ENCODE results near the gene MPZL3.

The MPZL3 gene

GRCh38 chr11:118251858-118252652 lies at the start of gene MPZL3:
TSS of gene MPZL3 (minus strand) at chr11:118252365. CDS start at chr11:118252294, 71 bp downstream.
- DNase-seq (ENCODE audit: low spot score), result peak; percentile 70

DNA sequence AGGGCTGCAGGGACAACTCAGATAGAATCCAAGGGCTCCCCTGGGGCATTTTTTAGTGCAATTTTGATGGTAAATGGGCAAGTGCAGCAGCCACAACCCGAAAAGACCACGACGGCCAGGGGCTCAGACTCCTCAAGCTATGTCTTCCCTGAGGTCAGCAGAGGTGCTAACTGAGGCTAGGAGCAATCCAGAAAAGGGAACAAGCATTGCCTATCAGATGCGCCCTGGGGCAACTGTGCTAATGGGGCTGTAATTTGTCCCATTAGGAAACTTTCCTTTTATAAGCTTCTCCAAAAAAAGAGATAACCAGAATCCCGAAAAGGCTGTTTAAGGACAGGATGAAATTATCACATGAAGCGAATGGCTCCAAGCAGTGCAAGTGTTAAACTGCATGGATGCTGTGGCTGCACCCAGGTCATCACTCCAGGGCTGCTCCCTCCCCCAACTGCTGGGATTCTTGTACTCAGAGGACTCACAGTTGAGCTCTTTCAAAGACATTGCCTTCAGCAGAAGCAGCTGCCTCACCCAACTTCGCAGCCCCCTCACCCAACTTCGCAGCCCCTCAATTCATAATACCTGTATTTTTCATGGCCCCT lies 49.5 kb upstream of the MPZL3 start:
- DNase-seq (ENCODE audit: low spot score), result no peak

- peak; percentile 35 for DNase-seq (ENCODE audit: low spot score)
Observed at GRCh38 chr11:118295815-118296454, 43.8 kb upstream of the MPZL3 start.

GRCh38 chr11:118295199-118295598 lies 43.0 kb upstream of the MPZL3 start:
- no peak for DNase-seq (ENCODE audit: low spot score)

- DNase-seq (ENCODE audit: low spot score), result no peak
Observed at GRCh38 chr11:118294053-118294452, 41.9 kb upstream of the MPZL3 start.

DNA sequence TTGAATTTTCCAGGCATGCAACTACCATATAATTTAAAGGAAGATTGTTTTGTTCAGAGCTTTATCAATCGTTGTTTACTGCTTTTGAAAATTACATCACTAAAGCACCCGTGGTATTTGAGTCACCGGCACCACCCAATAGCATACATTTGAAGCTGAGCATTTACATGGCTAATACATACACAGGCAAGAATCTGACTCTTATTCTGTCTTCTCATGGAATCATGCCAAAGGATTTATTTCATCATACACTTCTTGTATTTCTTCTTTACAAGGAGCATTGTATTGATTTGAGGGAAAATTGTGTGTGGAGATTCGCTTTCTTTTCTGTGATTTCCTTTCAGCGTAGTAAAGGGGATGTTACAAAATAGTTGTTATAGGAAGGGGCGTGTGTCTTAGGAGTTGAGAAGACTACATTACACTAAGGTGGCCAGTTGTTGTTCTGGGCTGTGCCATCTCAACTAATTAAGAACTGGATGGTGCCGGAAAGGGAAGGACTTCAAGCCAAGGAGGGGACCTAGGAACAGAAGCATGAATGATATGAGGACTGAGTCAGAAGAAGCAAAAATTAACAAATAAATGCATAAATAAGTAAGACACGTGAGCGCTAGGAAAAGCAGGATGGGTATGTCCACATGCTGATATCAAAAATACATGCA lies 39.4 kb upstream of the MPZL3 start:
- no peak for DNase-seq (ENCODE audit: low spot score)

- DNase-seq (ENCODE audit: low spot score), result peak; percentile 50
Observed at GRCh38 chr11:118290923-118291322, 38.8 kb upstream of the MPZL3 start.

GRCh38 chr11:118289401-118289800 lies 37.2 kb upstream of the MPZL3 start:
- DNase-seq (ENCODE audit: low spot score), result no peak

- no peak for DNase-seq (ENCODE audit: low spot score)
Observed at GRCh38 chr11:118287006-118287405, 34.8 kb upstream of the MPZL3 start.

- no peak for DNase-seq (ENCODE audit: low spot score)
Observed at GRCh38 chr11:118286545-118286944, 34.4 kb upstream of the MPZL3 start.

DNA sequence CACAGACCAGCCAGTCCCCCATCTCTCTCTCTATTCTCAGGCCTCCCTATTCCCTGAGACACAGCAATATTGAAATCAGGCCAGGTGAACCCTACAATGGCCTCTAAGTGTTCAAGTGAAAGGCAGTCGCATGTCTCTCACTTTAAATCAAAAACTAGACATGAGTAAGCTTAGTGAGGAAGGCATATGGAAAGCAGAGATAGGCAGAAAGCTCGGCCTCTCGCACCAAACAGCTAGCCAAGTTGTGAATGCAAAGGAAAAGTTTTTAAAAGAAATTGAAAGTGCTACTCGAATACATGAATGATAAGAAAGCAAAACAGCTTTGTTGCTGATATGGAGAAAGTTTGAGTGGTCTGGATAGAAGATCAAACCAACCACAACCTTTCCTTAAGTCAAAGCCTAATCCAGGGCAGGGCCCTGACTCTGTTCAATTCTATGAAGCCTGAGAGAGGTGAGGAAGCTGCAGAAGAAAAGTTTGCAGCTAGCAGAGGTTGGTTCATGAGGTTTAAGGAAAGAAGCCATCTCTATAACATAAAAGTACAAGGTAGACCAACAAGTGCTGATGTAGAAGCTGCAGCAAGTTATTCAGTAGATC lies 31.7 kb upstream of the MPZL3 start:
- no peak for DNase-seq (ENCODE audit: low spot score)

- no peak for DNase-seq (ENCODE audit: low spot score)
Observed at GRCh38 chr11:118283037-118283636, 31.0 kb upstream of the MPZL3 start.

DNA sequence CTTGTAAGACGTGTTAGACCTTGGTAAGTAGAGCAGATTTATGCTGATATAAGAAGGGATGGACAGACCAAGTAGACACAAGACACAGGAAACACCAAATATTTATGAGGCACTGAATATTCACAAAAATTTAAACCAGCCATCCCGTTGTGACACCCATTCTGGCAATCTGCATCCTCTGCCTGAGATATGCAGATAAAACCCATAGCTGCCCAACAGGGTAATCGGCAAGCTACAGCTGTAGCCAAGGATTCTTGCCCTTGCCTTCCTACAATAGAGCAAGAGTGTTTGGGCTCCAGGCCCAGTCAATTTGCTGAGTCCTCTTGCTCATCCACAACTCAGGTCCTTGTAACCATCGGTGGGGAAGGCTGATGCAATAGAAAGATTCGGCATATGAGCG lies 30.4 kb upstream of the MPZL3 start:
- no peak for DNase-seq (ENCODE audit: low spot score)

GRCh38 chr11:118281284-118281683 lies 29.1 kb upstream of the MPZL3 start:
- DNase-seq (ENCODE audit: low spot score), result no peak

DNA sequence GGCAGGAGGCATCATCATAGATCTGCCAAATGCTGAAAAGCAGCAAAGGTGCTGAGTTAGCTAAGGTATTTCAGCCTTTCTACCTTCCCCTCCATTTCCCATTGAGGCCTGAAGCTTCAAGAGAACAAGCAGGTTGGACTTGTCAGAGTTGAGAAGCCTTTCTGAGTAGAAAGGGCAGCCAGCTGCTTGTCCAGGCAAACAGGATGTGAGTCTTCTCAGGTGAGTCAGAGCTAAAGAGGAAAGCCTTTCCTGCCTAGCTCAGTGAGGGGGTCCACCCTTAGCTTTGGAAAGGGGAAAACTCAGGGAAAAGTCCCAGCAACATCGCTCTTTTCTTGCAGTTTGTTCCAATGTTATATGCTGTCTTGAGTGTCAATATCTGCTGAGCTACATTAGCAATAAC lies 25.1 kb upstream of the MPZL3 start:
- DNase-seq (ENCODE audit: low spot score), result no peak

DNA sequence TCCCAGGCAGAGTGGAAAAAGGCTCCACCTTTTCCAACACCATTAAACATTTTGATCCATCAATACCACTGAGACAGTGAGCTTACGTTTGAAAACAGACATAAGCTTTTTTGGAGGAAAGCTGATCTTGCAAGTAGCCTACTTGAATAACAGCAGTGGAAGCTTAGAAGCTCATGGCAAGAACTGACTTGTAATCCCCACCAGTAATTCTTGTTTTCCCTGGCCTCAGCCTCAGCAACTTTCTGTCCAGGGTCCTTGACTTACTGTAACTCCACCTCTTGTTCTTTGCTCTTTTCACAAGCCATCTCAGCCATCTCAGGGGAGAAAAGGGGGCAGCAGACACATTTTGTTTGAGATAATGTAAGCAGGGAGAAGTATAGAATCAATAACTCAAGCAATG lies 24.3 kb upstream of the MPZL3 start:
- no peak for DNase-seq (ENCODE audit: low spot score)

GRCh38 chr11:118275176-118275575 lies 23.0 kb upstream of the MPZL3 start:
- DNase-seq (ENCODE audit: low spot score), result no peak

DNA sequence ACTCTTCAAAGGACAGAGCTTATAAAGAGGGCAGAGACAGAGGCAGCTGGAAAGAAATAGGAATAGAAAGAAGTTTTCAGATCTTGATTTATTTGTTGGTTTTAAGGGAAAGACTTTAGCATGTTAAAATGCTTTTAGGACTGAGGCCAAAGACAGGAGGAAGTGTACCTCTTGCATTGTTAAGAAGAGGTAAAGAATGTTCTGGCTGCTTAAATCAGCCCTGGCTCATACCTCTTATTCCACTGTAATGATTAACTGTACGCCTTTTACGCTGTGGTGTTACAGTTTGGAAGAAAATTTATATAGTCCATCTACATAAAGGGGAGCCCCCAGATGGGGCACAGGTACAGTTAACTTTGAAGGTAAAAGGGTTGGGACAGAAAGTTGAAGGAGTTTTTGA lies 22.0 kb upstream of the MPZL3 start:
- no peak for DNase-seq (ENCODE audit: low spot score)

DNA sequence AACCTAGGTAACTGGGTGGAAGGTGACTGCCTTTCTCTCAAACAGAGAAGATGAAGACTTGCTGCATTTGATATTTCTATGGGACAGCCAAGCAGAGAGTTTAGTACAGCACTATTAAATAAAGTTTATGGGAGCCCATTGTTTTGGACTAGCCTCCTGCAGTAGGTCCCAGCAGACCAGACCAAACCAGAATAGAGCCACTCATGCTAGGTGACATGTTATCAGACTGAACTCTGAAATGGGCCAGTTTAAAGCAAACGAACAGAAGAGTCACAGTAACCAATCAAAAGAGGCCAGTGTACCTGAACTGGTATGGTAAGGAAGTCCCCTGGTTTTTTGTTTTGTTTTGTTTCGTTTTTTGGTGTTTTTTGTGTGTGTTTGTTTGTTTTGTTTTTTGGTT lies 19.8 kb upstream of the MPZL3 start:
- no peak for DNase-seq (ENCODE audit: low spot score)

DNA sequence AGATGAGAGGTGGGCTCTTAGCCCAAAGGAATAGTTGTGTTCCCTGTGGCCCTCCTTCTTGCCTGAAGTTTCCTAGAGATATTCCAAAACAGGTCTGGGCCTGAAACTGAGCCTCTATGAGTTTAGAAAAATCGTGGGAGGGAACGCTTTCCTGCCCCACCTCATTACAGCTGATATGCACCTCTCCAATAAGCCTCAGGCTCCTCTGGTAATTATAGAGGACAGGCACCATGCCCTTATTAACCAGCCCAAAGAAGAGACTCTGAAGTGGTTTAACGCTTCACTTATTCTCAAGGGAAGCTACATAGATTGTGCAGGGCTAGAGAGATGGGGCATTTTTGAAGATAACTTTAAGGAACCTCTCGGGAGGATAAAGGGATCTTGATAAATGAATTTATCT lies 15.3 kb upstream of the MPZL3 start:
- DNase-seq (ENCODE audit: low spot score), result no peak

- no peak for DNase-seq (ENCODE audit: low spot score)
Observed at GRCh38 chr11:118265954-118266353, 13.8 kb upstream of the MPZL3 start.

Data from pons (tissue), 1 donor.